ENCODE measurements around the gene STRIP1. TPM values are rescaled to one million over a fixed set of nuclear protein-coding genes. Genes with fewer than 3 reads are reported as not detected.

Gene STRIP1
- polyA plus RNA-seq, 1 of the 3 experiments (the other 2 are of a cell fraction), result 34.6 TPM

GRCh38 chr1:110070282-110070669 is 35.9 kb downstream of the STRIP1 start:
- Histone ChIP-seq H3K79me2 (ENCODE audit: insufficient read depth) (no peaks in the 10 kb centered on the region), H3K4me3 (ENCODE audit: low read depth in 2 of 2, low read length in 1 of 2) (no peak overlapping the region), H2AFZ (ENCODE audit: low read depth) (no peak overlapping the region), H3K9me3 (no peaks in the 10 kb centered on the region), H3K4me2 (no peak overlapping the region), H4K20me1 (ENCODE audit: insufficient read depth) (no peaks in the 10 kb centered on the region), H3K9me2 (no peaks in the 10 kb centered on the region), H3K4me1 (ENCODE audit: control insufficient read depth in 1 of 2, insufficient read depth in 2 of 2, low read depth in 1 of 2, low read length in 1 of 2) (peaks cover 0 to 12% of the 10 kb centered on the region in 2 experiments; a peak in 2 of 4 replicates), H3K27ac (ENCODE audit: low read depth in 2 of 2, low read length in 1 of 2) (no peak overlapping the region), H3K36me3 (replicated peaks in 1 of 2; ENCODE audit: control insufficient read depth in 1 of 2, insufficient read depth in 2 of 2, low read length in 1 of 2) (no peaks in the 10 kb centered on the region), H3K9ac (no peak overlapping the region), H3F3A (replicated peaks; ENCODE audit: insufficient read depth) (no peaks in the 10 kb centered on the region), H3K27me3 (ENCODE audit: insufficient read depth) (no peaks in the 10 kb centered on the region; the same call in 1 of the 2 replicates)
- no peak for DNase-seq
- no peak for TF ChIP-seq FOXJ3 (CRISPR knock-in tag; IDR thresholded peaks at IDR 0.05)
- ChIA-PET POLR2A (no interaction called here), CTCF (interaction anchor here (2.4 to 3.6 kb wide), 2 partner anchors 16 to 36 kb away, joined by 13 to 15 read pairs; no protein-coding TSS in a partner anchor)
- 94% methylated on average over 13 of the region's 52 CpGs for WGBS (ENCODE audit: low lambda C conversion rate)

GRCh38 chr1:110070671-110071242 is 36.3 kb downstream of the STRIP1 start, which contains the start of gene ALX3:
TSS of gene ALX3 (minus strand) at chr1:110070672. CDS start at chr1:110070612, 60 bp downstream.
- DNase-seq, result no peak
- TF ChIP-seq TCF12 (IDR thresholded peaks at IDR 0.05), result no peak
- no peak for TF ChIP-seq FOXM1 (IDR thresholded peaks at IDR 0.05; ENCODE audit: low read depth)
- TF ChIP-seq NFIC (IDR thresholded peaks at IDR 0.05; ENCODE audit: borderline replicate concordance), result no peak
- no peak for TF ChIP-seq IRF3 (IDR thresholded peaks at IDR 0.05; ENCODE audit: low read depth, low read length)
- TF ChIP-seq GABPA (IDR thresholded peaks at IDR 0.05; ENCODE audit: low read depth), result no peak
- Histone ChIP-seq H3K79me2 (ENCODE audit: insufficient read depth) (no peaks in the 10 kb centered on the region), H3K4me1 (ENCODE audit: control insufficient read depth in 1 of 2, insufficient read depth in 2 of 2, low read depth in 1 of 2, low read length in 1 of 2) (peaks cover 0 to 8% of the 10 kb centered on the region in 2 experiments; a peak in 2 of 4 replicates), H3K9me3 (no peaks in the 10 kb centered on the region), H3K27me3 (ENCODE audit: insufficient read depth) (no peaks in the 10 kb centered on the region; the same call in 1 of the 2 replicates), H3K9me2 (no peaks in the 10 kb centered on the region), H2AFZ (ENCODE audit: low read depth) (no peak within 1 kb of the TSS), H3K27ac (ENCODE audit: low read depth in 2 of 2, low read length in 1 of 2) (no peak within 1 kb of the TSS), H4K20me1 (ENCODE audit: insufficient read depth) (no peaks in the 10 kb centered on the region), H3K4me3 (ENCODE audit: low read depth in 2 of 2, low read length in 1 of 2) (no peak within 1 kb of the TSS), H3K4me2 (no peak within 1 kb of the TSS), H3K36me3 (replicated peaks in 1 of 2; ENCODE audit: control insufficient read depth in 1 of 2, insufficient read depth in 2 of 2, low read length in 1 of 2) (no peaks in the 10 kb centered on the region), H3K9ac (no peak within 1 kb of the TSS), H3F3A (replicated peaks; ENCODE audit: insufficient read depth) (no peaks in the 10 kb centered on the region)
- ChIA-PET POLR2A (interaction anchor here (0.9 kb wide), 1 partner anchor 21 kb away, joined by 4 read pairs; no protein-coding TSS in a partner anchor), CTCF (interaction anchor here (1.8 to 3.6 kb wide), 4 partner anchors 12 to 35 kb away, joined by 10 to 30 read pairs (median 14); no protein-coding TSS in a partner anchor)
- WGBS (ENCODE audit: low lambda C conversion rate), result 100% methylated on average over 1 of the region's 27 CpGs

DNA sequence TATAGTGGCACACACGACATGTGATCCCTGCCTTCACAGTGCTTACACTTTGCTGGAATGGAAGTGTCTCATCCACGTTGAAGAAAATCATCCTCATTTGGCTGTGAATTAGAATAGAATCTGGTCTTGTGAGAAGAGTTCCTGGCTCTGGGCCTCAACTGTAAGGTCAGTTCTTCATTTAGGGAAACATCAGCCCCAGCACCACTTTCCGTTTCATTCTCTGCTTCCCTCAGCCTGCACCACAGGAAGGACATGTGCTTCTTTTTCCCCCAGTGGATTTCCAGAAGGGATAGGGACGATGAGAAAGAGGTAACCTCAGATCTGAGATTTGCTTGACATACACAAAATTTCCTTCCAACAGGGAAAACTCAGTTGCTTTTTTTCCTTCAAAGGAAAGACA is 39.7 kb downstream of the STRIP1 start:
- ChIA-PET CTCF (interaction anchor here (1.3 to 3.6 kb wide), 4 partner anchors 14 to 33 kb away, joined by 3 to 30 read pairs (median 15); no protein-coding TSS in a partner anchor), POLR2A (no interaction called here)
- Histone ChIP-seq H3K27ac (ENCODE audit: low read depth in 2 of 2, low read length in 1 of 2) (no peak overlapping the region), H3K4me2 (no peak overlapping the region), H3K27me3 (ENCODE audit: insufficient read depth) (no peaks in the 10 kb centered on the region; the same call in 1 of the 2 replicates), H3K4me1 (ENCODE audit: control insufficient read depth in 1 of 2, insufficient read depth in 2 of 2, low read depth in 1 of 2, low read length in 1 of 2) (peaks cover 0 to 3% of the 10 kb centered on the region in 2 experiments; a peak in 1 of 4 replicates), H3F3A (replicated peaks; ENCODE audit: insufficient read depth) (no peaks in the 10 kb centered on the region), H3K79me2 (ENCODE audit: insufficient read depth) (no peaks in the 10 kb centered on the region), H3K9ac (no peak overlapping the region), H2AFZ (ENCODE audit: low read depth) (no peak overlapping the region), H4K20me1 (ENCODE audit: insufficient read depth) (no peaks in the 10 kb centered on the region), H3K9me2 (no peaks in the 10 kb centered on the region), H3K9me3 (no peaks in the 10 kb centered on the region), H3K4me3 (ENCODE audit: low read depth in 2 of 2, low read length in 1 of 2) (no peak overlapping the region), H3K36me3 (replicated peaks in 1 of 2; ENCODE audit: control insufficient read depth in 1 of 2, insufficient read depth in 2 of 2, low read length in 1 of 2) (no peaks in the 10 kb centered on the region)
- 74% methylated on average over 4 of the region's 4 CpGs for WGBS (ENCODE audit: low lambda C conversion rate)
- DNase-seq, result no peak
- TF ChIP-seq FOSL2 (IDR thresholded peaks at IDR 0.05; ENCODE audit: borderline replicate concordance, low read depth) (no peak), SMC3 (IDR thresholded peaks at IDR 0.05; ENCODE audit: low read depth, low read length) (no peak), REST (IDR thresholded peaks at IDR 0.05; ENCODE audit: low read depth, low read length) (no peak), RAD21 (IDR thresholded peaks at IDR 0.05; ENCODE audit: low read length) (no peak), CHD2 (IDR thresholded peaks at IDR 0.05; ENCODE audit: low read length, partially characterized antibody) (no peak), GATA2 (CRISPR knock-in tag; IDR thresholded peaks at IDR 0.05) (no peak), TAF1 (IDR thresholded peaks at IDR 0.05; ENCODE audit: borderline replicate concordance, low read depth, low read length) (no peak)
